SK-N-SH treated with all-trans-retinoic acid at 6 μM for 48 hours (cell line): ENCODE measurements around the gene GNA14.

ENCODE experiments used
- CREB5 ChIP-seq: fragments of 250-450 bp; sonication (Bioruptor Pico); IDR thresholded peaks from 2 replicates; pipeline ENCODE4 v1.5.1; 2020; ENCODE audit warnings: low read depth, mild to moderate bottlenecking, moderate library complexity
- ESRRG ChIP-seq: fragments of 250-450 bp; sonication (Bioruptor Pico); IDR thresholded peaks from 2 replicates; pipeline ENCODE4 v1.6.1; 2021; ENCODE audit warnings: mild to moderate bottlenecking
- GLIS3 ChIP-seq: fragments of 250-450 bp; sonication (Bioruptor Pico); IDR thresholded peaks from 2 replicates; pipeline ENCODE4 v1.5.0; 2020; ENCODE audit warnings: mild to moderate bottlenecking, moderate library complexity
- ISL1 ChIP-seq: fragments of 250-450 bp; sonication (Bioruptor Pico); IDR thresholded peaks from 2 replicates; pipeline ENCODE4 v2.1.2; 2022; ENCODE audit warnings: mild to moderate bottlenecking, moderate library complexity
- PATZ1 ChIP-seq: fragments of 250-450 bp; sonication (Bioruptor Pico); IDR thresholded peaks from 2 replicates; pipeline ENCODE4 v1.8.0; 2020; ENCODE audit warnings: mild to moderate bottlenecking, moderate library complexity, borderline replicate concordance
- POU6F1 ChIP-seq: fragments of 250-450 bp; sonication (Bioruptor Pico); IDR thresholded peaks from 2 replicates; pipeline ENCODE4 v1.8.0; 2021; ENCODE audit warnings: low read depth, mild to moderate bottlenecking, moderate library complexity, borderline replicate concordance
- RARB ChIP-seq: fragments of 250-450 bp; sonication (Bioruptor Pico); IDR thresholded peaks from 2 replicates; pipeline ENCODE4 v1.8.0; 2021; ENCODE audit warnings: mild to moderate bottlenecking, moderate library complexity
- SNAI2 ChIP-seq: fragments of 250-450 bp; sonication (Bioruptor Pico); IDR thresholded peaks from 2 replicates; pipeline ENCODE4 v1.5.0; 2020; ENCODE audit warnings: mild to moderate bottlenecking, moderate library complexity
- TSHZ2 ChIP-seq: fragments of 250-450 bp; sonication (Bioruptor Pico); IDR thresholded peaks from 2 replicates; pipeline ENCODE4 v1.5.0; 2020; ENCODE audit warnings: mild to moderate bottlenecking, moderate library complexity
- ZFP30 ChIP-seq: fragments of 450-650 bp; formaldehyde crosslinking; IDR thresholded peaks from 2 replicates; pipeline ENCODE4 v1.5.0; 2022; ENCODE audit warnings: mild to moderate bottlenecking, moderate library complexity
- ZNF565 ChIP-seq: fragments of 450-650 bp; formaldehyde crosslinking; conservative IDR thresholded peaks from 2 replicates; pipeline ENCODE4 v1.5.0; 2020; ENCODE audit warnings: low read depth, mild to moderate bottlenecking, moderate library complexity
- ZNF70 ChIP-seq: fragments of 450-650 bp; formaldehyde crosslinking; IDR thresholded peaks from 2 replicates; pipeline ENCODE4 v1.5.0; 2020; ENCODE audit warnings: mild to moderate bottlenecking, moderate library complexity
- ZNF8 ChIP-seq: fragments of 450-650 bp; formaldehyde crosslinking; IDR thresholded peaks from 2 replicates; pipeline ENCODE4 v1.5.0; 2020; ENCODE audit warnings: mild to moderate bottlenecking, moderate library complexity

GRCh38 chr9:77423841-77424240, 224.3 kb downstream of the GNA14 start:
- TF ChIP-seq POU6F1 = no peak
- no peak for TF ChIP-seq ZFP30 (CRISPR knock-in tag)
- TF ChIP-seq TSHZ2 = no peak
- TF ChIP-seq ZNF70 (CRISPR knock-in tag) = no peak
- no peak for TF ChIP-seq CREB5
- TF ChIP-seq RARB (CRISPR knock-in tag) = no peak
- no peak for TF ChIP-seq GLIS3
- no peak for TF ChIP-seq SNAI2 (CRISPR knock-in tag)
- no peak for TF ChIP-seq PATZ1 (CRISPR knock-in tag)
- TF ChIP-seq ESRRG (CRISPR knock-in tag) = no peak
- no peak for TF ChIP-seq ZNF8 (CRISPR knock-in tag)
- no peak for TF ChIP-seq ISL1 (CRISPR knock-in tag)
- no peak for TF ChIP-seq ZNF565 (CRISPR knock-in tag)
